Epithelial cell of esophagus (primary cell): ENCODE data around the gene TMEFF2.

ENCODE experiments used
- DNase-seq: peaks from one replicate; pipeline ENCODE4 v3.0.0; 2010; ENCODE audit warnings: low read depth
- H3K4me3 ChIP-seq: 2 replicates; pipeline ENCODE4 v1.5.1; 2011; ENCODE audit warnings: mild to moderate bottlenecking, low read length, control low read depth
- TF ChIP-seq, protein P1 (sequence below): IDR thresholded peaks from 2 replicates; pipeline ENCODE4 v1.5.1; 2011; ENCODE audit warnings: low read depth, mild to moderate bottlenecking, low read length, control low read depth, inconsistent platforms; ENCODE audit not compliant: insufficient read depth; ENCODE audit errors: missing control alignments

The TMEFF2 gene

DNA sequence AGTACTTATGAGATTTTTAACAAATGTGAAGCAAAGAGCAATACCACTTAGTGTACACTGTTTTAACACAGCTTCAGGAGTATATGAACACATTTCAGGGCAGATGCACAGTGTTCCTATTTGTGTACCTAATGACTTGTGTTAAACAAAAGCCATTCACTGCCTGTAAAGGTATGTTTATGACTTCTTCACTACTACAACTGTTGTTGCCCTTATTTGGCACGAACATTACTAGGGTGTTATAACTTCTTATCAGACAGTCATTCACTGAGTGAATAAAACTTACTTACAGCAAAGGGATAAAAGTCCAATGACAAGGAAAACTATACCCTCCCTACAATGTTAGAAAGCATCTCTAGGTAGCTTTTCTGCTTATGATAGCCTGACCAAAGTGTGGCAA lies 262.4 kb downstream of the TMEFF2 start:
- DNase-seq, result no peak
- TF ChIP-seq, protein P1, sequence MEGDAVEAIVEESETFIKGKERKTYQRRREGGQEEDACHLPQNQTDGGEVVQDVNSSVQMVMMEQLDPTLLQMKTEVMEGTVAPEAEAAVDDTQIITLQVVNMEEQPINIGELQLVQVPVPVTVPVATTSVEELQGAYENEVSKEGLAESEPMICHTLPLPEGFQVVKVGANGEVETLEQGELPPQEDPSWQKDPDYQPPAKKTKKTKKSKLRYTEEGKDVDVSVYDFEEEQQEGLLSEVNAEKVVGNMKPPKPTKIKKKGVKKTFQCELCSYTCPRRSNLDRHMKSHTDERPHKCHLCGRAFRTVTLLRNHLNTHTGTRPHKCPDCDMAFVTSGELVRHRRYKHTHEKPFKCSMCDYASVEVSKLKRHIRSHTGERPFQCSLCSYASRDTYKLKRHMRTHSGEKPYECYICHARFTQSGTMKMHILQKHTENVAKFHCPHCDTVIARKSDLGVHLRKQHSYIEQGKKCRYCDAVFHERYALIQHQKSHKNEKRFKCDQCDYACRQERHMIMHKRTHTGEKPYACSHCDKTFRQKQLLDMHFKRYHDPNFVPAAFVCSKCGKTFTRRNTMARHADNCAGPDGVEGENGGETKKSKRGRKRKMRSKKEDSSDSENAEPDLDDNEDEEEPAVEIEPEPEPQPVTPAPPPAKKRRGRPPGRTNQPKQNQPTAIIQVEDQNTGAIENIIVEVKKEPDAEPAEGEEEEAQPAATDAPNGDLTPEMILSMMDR, result no peak

DNA sequence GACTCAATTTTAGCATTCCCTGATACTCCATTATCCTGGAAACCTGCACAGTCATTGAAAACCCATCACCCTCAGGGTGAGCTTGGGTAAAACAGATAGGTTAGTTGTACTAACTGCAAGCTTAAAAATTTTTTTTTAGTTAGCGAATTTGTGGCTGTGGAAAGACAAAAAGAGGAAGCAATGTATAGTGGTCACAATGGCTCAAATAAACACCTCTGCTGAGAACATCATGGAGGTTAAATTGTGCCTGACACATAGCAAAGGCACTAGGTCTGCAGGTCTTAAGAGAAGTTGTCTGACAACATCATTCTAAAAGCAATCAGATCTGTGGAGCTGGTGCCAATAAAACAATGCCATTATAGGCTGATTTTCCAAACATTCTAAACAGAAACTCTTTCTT lies 263.4 kb downstream of the TMEFF2 start:
- TF ChIP-seq, protein P1, result no peak
- H3K4me3 ChIP-seq, result no peak overlapping the region
- no peak for DNase-seq

More for the DNA sequence above, 262.4 kb downstream of the TMEFF2 start:
- no peak overlapping the region for H3K4me3 ChIP-seq

DNA sequence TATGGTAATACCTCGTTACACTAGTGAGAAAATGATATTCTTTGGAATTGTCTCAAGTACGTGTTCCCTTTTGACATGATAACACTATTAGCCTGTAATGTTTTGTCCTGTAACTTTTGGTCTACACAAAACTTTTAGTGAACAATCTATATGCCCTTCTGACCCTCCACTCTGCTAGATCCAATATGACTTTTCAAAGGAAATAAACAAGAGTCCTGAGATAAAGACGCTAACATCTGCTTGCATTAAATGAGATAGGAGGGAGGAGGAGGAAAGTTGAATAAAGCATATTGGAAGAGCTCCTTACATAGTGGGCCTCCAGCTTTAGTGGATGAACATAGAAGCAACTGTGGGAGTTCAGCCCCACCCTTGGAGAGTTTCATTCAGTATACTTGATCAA lies 264.5 kb downstream of the TMEFF2 start:
- no peak overlapping the region for H3K4me3 ChIP-seq
- TF ChIP-seq, protein P1, result no peak
- DNase-seq, result no peak

DNA sequence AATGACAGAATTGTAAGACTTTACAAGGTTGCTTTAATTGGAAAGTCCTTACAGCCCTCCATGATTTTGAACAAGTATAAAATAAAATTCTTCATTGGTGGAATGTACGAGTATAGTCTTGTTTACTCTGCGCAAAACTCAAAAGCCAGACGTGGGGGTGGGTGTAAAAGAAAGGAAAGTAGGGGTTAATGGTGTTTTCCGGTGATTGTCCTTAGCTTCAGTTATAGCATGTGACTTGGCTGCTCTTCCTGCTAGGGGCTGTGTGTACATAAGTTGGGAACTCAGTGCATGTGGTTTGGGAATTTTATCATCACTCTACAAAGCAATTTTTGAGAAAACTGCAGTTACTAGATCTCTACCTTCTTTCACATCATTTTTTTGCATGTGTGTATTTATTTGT lies 265.4 kb downstream of the TMEFF2 start:
- DNase-seq, result no peak
- H3K4me3 ChIP-seq, result no peak overlapping the region
- TF ChIP-seq, protein P1, result no peak

DNA sequence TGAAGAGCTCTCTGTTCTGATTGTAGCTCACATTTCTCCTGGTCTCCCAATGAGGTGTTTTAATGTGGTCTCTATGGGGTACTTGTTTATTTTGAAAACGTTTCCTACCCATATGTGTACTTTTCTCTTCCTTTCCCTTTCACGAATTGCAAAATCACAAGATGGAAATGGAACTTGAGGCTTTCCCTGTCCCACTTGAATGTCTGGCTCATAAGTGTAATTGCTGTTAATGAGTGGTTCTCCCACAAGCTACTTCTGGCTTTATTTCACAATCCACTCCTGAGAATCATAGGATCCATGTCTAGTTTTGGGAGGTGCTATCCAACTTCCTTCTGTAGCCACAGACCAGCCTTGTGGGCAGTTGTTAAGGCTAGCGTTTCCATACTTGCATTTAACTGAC lies 266.7 kb downstream of the TMEFF2 start:
- no peak overlapping the region for H3K4me3 ChIP-seq
- peak; percentile 23 for DNase-seq
- TF ChIP-seq, protein P1, result no peak

DNA sequence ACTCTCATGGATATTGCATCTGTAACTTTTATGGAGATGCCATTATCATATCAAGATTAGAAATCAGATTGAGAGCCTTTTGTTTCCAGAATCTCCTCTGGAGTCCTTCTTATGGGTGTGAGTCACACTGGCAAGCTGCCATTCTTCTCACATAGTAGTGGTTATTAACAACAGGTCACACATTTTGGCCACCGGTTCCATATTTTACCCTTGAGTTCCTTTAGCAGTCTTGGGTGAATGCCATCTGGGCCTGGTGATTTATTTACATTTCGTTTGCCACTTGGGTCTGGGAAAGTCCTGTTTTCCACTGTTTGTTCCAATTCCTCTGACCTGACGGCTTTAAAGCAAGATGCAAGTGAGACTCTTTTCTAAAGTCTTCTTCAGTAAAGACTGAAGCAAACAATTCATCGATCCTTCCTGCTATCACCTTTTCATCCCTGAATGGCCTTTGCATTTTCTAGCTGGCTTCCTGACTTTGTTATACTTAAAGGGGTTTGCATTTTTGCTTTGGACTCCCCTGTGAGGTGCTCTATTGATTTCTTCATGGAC lies 267.3 kb downstream of the TMEFF2 start:
- DNase-seq, result peak; percentile 84
- TF ChIP-seq, protein P1, result no peak
- H3K4me3 ChIP-seq, result no peak overlapping the region

DNA sequence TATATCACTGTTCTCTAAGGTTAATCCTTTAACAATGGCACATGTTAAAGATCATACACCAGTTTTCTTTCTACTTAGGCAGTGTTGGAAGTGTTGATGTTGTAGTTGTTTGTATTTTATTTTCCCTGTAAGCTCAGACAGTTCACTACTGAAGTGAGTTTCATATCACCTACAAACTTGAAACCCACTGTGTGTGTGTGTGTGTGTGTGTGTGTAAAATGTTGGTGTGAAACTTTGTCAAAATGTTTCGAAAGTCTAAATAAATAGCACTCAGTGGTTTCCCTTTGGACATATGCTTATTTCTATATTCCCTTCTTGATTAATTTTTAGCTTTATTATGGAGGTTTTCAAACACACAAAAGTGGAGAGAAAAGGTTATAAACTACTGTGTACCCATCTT lies 268.1 kb downstream of the TMEFF2 start:
- no peak for DNase-seq
- H3K4me3 ChIP-seq, result no peak overlapping the region
- TF ChIP-seq, protein P1, result no peak
